ENCODE measurements around the gene KRTAP5-4. TPM values are rescaled to one million over a fixed set of nuclear protein-coding genes. Genes with fewer than 3 reads are reported as not detected.
"Not testable (repeated sequence)": the region's sequence is repeated elsewhere in the genome, so short reads cannot be mapped to it uniquely, and the experiment has no call there.

The KRTAP5-4 gene
- total RNA-seq, 4 donors from 2014 or later, result not detected

GRCh38 chr11:1605923-1606322, 16.0 kb downstream of the KRTAP5-4 start:
- ATAC-seq, H3K4me1 ChIP-seq, H3K27ac ChIP-seq, H3K36me3 ChIP-seq, H3K4me3 ChIP-seq, H3K9me3 ChIP-seq: not testable (repeated sequence)
- H3K27me3 ChIP-seq, result peaks cover 74% of the 10 kb centered on the region
- 76 to 83% methylated on average over 6 to 7 of the region's 13 CpGs for WGBS, 2 donors (ENCODE audit: low coverage in 1 of 2)

- Histone ChIP-seq H3K27me3 (peaks cover 72% of the 10 kb centered on the region), H3K9me3 (no peaks in the 10 kb centered on the region), H3K4me3 (no peak overlapping the region), H3K27ac (no peak overlapping the region), H3K4me1 (no peaks in the 10 kb centered on the region), H3K36me3 (no peaks in the 10 kb centered on the region)
- no peak for ATAC-seq
- TF ChIP-seq EP300 (IDR thresholded peaks at IDR 0.05), result no peak
- no peak for TF ChIP-seq POLR2A (IDR thresholded peaks at IDR 0.05)
- TF ChIP-seq POLR2AphosphoS5 (IDR thresholded peaks at IDR 0.05), result no peak
- TF ChIP-seq, protein P1, sequence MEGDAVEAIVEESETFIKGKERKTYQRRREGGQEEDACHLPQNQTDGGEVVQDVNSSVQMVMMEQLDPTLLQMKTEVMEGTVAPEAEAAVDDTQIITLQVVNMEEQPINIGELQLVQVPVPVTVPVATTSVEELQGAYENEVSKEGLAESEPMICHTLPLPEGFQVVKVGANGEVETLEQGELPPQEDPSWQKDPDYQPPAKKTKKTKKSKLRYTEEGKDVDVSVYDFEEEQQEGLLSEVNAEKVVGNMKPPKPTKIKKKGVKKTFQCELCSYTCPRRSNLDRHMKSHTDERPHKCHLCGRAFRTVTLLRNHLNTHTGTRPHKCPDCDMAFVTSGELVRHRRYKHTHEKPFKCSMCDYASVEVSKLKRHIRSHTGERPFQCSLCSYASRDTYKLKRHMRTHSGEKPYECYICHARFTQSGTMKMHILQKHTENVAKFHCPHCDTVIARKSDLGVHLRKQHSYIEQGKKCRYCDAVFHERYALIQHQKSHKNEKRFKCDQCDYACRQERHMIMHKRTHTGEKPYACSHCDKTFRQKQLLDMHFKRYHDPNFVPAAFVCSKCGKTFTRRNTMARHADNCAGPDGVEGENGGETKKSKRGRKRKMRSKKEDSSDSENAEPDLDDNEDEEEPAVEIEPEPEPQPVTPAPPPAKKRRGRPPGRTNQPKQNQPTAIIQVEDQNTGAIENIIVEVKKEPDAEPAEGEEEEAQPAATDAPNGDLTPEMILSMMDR (IDR thresholded peaks at IDR 0.05), result no peak
- 100% methylated on average over 1 of the region's 7 CpGs; no CpG with 5 or more reads in 1 of the 2 donors for WGBS, 2 donors (ENCODE audit: low coverage in 1 of 2)
These were observed 17.2 kb downstream of the KRTAP5-4 start for GRCh38 chr11:1604711-1605110.

- Histone ChIP-seq H3K36me3 (no peaks in the 10 kb centered on the region), H3K27me3 (peaks cover 70% of the 10 kb centered on the region), H3K4me3 (no peak overlapping the region), H3K4me1 (no peaks in the 10 kb centered on the region), H3K9me3 (no peaks in the 10 kb centered on the region), H3K27ac (no peak overlapping the region)
- WGBS, 2 donors (ENCODE audit: low coverage in 1 of 2), result 88 to 93% methylated on average over 2 to 8 of the region's 11 CpGs
- no peak for ATAC-seq
- TF ChIP-seq POLR2AphosphoS5 (IDR thresholded peaks at IDR 0.05), result no peak
- TF ChIP-seq, protein P1 (IDR thresholded peaks at IDR 0.05), result no peak
- no peak for TF ChIP-seq EP300 (IDR thresholded peaks at IDR 0.05)
- TF ChIP-seq POLR2A (IDR thresholded peaks at IDR 0.05), result no peak
These were observed 17.8 kb downstream of the KRTAP5-4 start for GRCh38 chr11:1604181-1604580.

DNA sequence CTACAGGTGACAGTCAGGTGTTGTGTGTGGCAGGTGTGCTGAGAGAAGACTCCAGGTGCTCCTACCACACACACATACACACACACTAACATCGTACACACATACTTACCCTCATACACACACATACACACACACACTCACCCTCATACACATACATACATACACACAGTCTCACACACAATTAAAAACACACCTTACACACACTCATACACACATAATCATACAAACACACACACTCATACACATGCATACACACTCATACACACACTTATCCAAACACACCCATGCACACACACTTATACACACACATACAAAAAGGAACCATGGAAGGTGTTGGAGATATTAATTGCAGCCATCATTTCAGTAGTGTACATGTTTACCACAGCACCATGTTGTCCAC, 18.3 kb downstream of the KRTAP5-4 start:
- H3K4me3 ChIP-seq, result no peak overlapping the region
- peaks cover 70% of the 10 kb centered on the region for H3K27me3 ChIP-seq
- H3K9me3 ChIP-seq, result no peaks in the 10 kb centered on the region
- no peak overlapping the region for H3K27ac ChIP-seq
- WGBS, 2 donors (ENCODE audit: low coverage in 1 of 2), result 64 to 90% methylated on average over 1 of the region's 1 CpG
- TF ChIP-seq, protein P1 (IDR thresholded peaks at IDR 0.05), result no peak
- TF ChIP-seq POLR2AphosphoS5 (IDR thresholded peaks at IDR 0.05) (no peak), POLR2A (IDR thresholded peaks at IDR 0.05) (no peak), EP300 (IDR thresholded peaks at IDR 0.05) (no peak)
- no peaks in the 10 kb centered on the region for H3K4me1 ChIP-seq
- H3K36me3 ChIP-seq, result no peaks in the 10 kb centered on the region
- no peak for ATAC-seq

- H3K27me3 ChIP-seq, result peaks cover 72% of the 10 kb centered on the region
- H3K4me1 ChIP-seq, H3K36me3 ChIP-seq, H3K9me3 ChIP-seq, ATAC-seq, H3K4me3 ChIP-seq, H3K27ac ChIP-seq: not testable (repeated sequence)
- 57 to 58% methylated on average over 2 to 3 of the region's 3 CpGs for WGBS, 2 donors (ENCODE audit: low coverage in 1 of 2)
These were observed 20.3 kb downstream of the KRTAP5-4 start for GRCh38 chr11:1601663-1602062.

DNA sequence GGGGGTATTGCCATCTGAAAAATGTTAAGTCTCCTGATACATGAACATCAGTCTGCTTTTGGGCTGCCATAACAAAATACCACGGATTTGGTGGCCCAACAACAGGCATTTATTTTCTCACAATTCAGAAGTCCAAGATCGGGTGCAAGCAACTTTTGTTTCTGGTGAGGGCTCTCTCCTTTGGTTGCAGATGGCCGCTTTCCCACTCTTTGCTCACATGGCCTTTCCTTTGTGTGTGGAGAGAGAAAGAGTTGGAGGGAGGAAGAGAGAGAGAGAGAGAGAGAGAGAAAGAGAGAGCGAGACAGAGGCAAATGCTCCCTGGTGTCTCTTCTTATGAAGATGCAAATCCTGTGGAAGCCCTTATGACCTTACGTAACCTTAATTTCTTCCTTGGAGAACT, 21.3 kb downstream of the KRTAP5-4 start:
- Histone ChIP-seq H3K27me3 (peaks cover 75% of the 10 kb centered on the region), H3K27ac (no peak overlapping the region), H3K9me3 (no peaks in the 10 kb centered on the region), H3K4me3 (no peak overlapping the region), H3K36me3 (no peaks in the 10 kb centered on the region), H3K4me1 (no peaks in the 10 kb centered on the region)
- TF ChIP-seq POLR2AphosphoS5 (IDR thresholded peaks at IDR 0.05) (no peak), EP300 (IDR thresholded peaks at IDR 0.05) (no peak), POLR2A (IDR thresholded peaks at IDR 0.05) (no peak)
- TF ChIP-seq, protein P1 (IDR thresholded peaks at IDR 0.05), result no peak
- no peak for ATAC-seq
- 63 to 80% methylated on average over 2 to 5 of the region's 5 CpGs for WGBS, 2 donors (ENCODE audit: low coverage in 1 of 2)
